Panc1 (cell line): Measurements from ENCODE around the gene ATXN1L. TPM values are rescaled to one million over a fixed set of nuclear protein-coding genes. Genes with fewer than 3 reads are reported as not detected.

Experiments used
- total RNA-seq: library from RNA; stranded (reverse); gene quantifications from one replicate; pipeline ENCODE4 v1.2.1, GENCODE V29; 2021; ENCODE audit not compliant: unreplicated experiment

Gene ATXN1L
- total RNA-seq, 1 experiment from 2014 or later = 17.3 TPM

Other genes starting within 250 kb of the ATXN1L start
- gene MARVELD3, start 219.8 kb upstream of the ATXN1L start, total RNA-seq = 0.08 TPM
- 13.1 TPM for gene PHLPP2, start 121.3 kb upstream of the ATXN1L start, total RNA-seq
- 63.8 TPM for gene AP1G1, start 37.1 kb upstream of the ATXN1L start, total RNA-seq
- gene ZNF821, start 38.2 kb downstream of the ATXN1L start, total RNA-seq = 6.4 TPM
- gene IST1, start 49.6 kb downstream of the ATXN1L start, total RNA-seq = 173 TPM
- gene PKD1L3, start 154.4 kb downstream of the ATXN1L start, total RNA-seq = not detected
- 8.9 TPM for gene DHODH, start 162.8 kb downstream of the ATXN1L start, total RNA-seq
- 7.0 TPM for gene HP, start 208.5 kb downstream of the ATXN1L start, total RNA-seq
- gene HPR, start 217.2 kb downstream of the ATXN1L start, total RNA-seq = not detected
- 7.7 TPM for gene TXNL4B, start 247.6 kb downstream of the ATXN1L start, total RNA-seq
- gene DHX38, start 247.9 kb downstream of the ATXN1L start, total RNA-seq = 45.5 TPM